ENCODE results near the gene AADAC. TPM values are rescaled to one million over a fixed set of nuclear protein-coding genes. Genes with fewer than 3 reads are reported as not detected.
"Not testable (repeated sequence)": the region's sequence is repeated elsewhere in the genome, so short reads cannot be mapped to it uniquely, and the experiment has no call there.

Gene AADAC
- total and polyA plus RNA-seq, 7 donors, result not detected

DNA sequence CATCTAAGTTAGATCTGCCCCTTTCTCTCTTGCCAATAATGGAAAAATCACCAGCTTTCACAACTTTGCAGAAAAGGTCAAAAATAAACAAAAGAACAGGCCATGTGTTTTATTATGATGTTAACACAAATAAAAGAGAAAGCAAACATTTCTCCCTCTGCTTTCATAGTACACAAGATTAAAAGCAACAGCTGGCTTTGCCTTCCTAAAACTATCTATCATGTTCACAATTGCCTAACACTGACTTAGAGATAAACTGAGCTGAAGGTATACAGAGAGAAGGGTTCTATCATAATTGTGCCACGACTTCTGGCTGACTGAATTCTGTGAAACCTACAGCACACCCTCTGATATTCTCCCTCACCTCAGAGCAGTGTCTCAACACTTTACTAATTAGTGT lies 29.4 kb downstream of the AADAC start:
- Histone ChIP-seq H3K4me1 (no peaks in the 10 kb centered on the region), H3K36me3 (no peaks in the 10 kb centered on the region), H3K9me3 (no peaks in the 10 kb centered on the region), H3K27me3 (no peaks in the 10 kb centered on the region), H3K4me3 (no peak overlapping the region), H3K27ac (no peak overlapping the region)
- no peak for DNase-seq
- TF ChIP-seq EP300 (IDR thresholded peaks at IDR 0.05) (no peak), POLR2A (IDR thresholded peaks at IDR 0.05) (no peak), POLR2AphosphoS5 (IDR thresholded peaks at IDR 0.05) (no peak)
- TF ChIP-seq, protein P1, sequence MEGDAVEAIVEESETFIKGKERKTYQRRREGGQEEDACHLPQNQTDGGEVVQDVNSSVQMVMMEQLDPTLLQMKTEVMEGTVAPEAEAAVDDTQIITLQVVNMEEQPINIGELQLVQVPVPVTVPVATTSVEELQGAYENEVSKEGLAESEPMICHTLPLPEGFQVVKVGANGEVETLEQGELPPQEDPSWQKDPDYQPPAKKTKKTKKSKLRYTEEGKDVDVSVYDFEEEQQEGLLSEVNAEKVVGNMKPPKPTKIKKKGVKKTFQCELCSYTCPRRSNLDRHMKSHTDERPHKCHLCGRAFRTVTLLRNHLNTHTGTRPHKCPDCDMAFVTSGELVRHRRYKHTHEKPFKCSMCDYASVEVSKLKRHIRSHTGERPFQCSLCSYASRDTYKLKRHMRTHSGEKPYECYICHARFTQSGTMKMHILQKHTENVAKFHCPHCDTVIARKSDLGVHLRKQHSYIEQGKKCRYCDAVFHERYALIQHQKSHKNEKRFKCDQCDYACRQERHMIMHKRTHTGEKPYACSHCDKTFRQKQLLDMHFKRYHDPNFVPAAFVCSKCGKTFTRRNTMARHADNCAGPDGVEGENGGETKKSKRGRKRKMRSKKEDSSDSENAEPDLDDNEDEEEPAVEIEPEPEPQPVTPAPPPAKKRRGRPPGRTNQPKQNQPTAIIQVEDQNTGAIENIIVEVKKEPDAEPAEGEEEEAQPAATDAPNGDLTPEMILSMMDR (IDR thresholded peaks at IDR 0.05), result no peak
- 3 to 27% methylated on average over 1 of the region's 1 CpG for WGBS, 2 donors
- intact Hi-C loops (cut with DNase I), result no loop called here

DNA sequence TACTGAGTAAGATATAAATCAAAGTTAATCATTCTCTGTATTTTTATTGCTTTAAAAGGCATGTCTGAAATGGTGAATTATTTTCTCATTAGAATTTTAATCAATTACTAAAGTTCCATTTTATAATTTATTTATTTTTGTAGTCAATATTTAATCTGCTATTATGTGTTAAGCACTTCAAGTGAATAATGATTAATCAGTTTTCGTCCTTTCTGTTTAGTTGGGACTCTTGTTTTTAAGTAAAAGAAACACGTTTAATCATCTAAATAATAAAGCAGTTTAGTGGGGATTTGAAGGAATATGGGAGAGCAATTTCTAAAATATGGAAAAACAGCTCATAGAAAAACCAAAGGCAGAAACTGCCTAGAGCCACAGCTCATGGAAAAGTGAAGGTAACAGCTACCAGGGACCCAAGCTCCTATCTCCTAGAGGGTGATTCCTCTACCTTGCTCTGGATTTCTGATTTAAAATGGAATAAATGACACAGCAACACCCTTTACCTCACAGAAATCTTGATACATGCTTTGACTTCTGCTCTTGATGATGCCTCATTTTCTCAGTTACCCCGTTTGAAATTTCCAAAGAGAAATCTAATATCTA lies 31.5 kb downstream of the AADAC start:
- intact Hi-C loops (cut with DNase I), result no loop called here
- no peak for DNase-seq
- 66 to 74% methylated on average over 3 of the region's 3 CpGs for WGBS, 2 donors

DNA sequence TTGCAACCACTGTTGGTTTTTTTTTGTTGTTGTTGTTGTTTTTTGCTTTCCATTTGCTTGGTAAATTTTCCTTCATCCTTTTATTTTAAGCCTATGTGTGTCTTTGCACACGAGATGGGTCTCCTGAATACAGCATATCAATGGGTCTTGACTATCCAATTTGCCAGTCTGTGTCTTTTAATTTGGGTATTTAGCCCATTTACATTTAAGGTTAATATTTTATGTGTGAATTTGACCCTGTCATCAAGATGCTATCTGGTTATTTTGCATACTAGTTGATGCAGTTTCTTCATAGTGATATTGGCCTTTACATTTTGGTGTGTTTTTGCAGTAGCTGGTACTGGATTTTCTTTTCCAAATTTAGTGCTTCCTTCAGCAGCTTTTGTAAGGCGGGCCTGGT lies 36.1 kb downstream of the AADAC start:
- DNase-seq; H3K36me3 ChIP-seq; H3K9me3 ChIP-seq; intact Hi-C loops (cut with DNase I); H3K4me1 ChIP-seq; H3K4me3 ChIP-seq; H3K27me3 ChIP-seq; H3K27ac ChIP-seq: not testable (repeated sequence)
- 93 to 94% methylated on average over 2 of the region's 2 CpGs for WGBS, 2 donors

More for the DNA sequence above, 31.5 kb downstream of the AADAC start:
- TF ChIP-seq, protein P1 (IDR thresholded peaks at IDR 0.05), result no peak
- no peak for TF ChIP-seq POLR2A (IDR thresholded peaks at IDR 0.05)
- no peak for TF ChIP-seq POLR2AphosphoS5 (IDR thresholded peaks at IDR 0.05)
- TF ChIP-seq EP300 (IDR thresholded peaks at IDR 0.05), result no peak
- Histone ChIP-seq H3K4me3 (no peak overlapping the region), H3K4me1 (no peaks in the 10 kb centered on the region), H3K9me3 (no peaks in the 10 kb centered on the region), H3K27ac (no peak overlapping the region), H3K27me3 (no peaks in the 10 kb centered on the region), H3K36me3 (no peaks in the 10 kb centered on the region)

DNA sequence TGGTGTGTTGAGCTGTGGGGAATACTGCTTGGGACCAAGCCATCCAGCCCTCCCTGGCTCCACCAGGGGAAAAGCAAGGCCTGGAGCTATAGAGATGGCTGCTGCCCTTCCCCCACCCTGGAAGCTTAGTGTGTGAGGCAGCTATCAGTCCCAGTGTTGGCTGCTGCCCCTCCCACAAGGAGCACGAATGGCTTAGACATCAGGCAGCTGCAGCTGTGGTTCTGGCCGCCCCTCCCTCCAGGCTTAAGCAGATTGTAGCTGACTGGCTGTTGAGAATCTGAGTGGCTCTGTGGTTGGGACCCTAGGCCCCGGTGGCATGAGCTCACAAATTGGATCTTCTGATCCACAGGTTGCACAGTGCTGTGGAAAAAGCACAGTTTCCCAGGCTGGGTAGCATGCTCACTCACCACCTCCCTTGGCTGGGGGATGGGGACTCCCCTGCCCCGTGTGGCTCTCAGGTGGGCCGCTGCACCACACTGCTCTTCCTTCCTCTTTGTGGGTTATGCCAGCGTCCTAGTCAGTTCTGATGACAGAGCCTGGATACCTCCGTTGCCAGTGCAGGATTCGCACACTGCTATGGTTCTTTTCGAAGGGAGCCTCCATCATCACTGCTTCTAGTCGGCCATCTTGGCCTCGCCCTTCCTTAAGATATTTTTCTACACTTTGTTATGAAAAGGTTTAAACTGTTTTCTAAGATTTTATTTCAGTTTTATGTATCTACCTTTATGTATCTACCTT lies 38.3 kb downstream of the AADAC start:
- H3K4me1 ChIP-seq, result no peaks in the 10 kb centered on the region
- no peak overlapping the region for H3K27ac ChIP-seq
- H3K36me3 ChIP-seq, result no peaks in the 10 kb centered on the region
- TF ChIP-seq EP300 (IDR thresholded peaks at IDR 0.05) (no peak), POLR2AphosphoS5 (IDR thresholded peaks at IDR 0.05) (no peak)
- TF ChIP-seq, protein P1 (IDR thresholded peaks at IDR 0.05), result no peak
- DNase-seq, result no peak
- intact Hi-C loops (cut with DNase I), result no loop called here
- H3K4me3 ChIP-seq, result no peak overlapping the region
- WGBS, 2 donors, result 67 to 91% methylated on average over 11 of the region's 11 CpGs
- no peaks in the 10 kb centered on the region for H3K9me3 ChIP-seq
- H3K27me3 ChIP-seq, result no peaks in the 10 kb centered on the region

DNA sequence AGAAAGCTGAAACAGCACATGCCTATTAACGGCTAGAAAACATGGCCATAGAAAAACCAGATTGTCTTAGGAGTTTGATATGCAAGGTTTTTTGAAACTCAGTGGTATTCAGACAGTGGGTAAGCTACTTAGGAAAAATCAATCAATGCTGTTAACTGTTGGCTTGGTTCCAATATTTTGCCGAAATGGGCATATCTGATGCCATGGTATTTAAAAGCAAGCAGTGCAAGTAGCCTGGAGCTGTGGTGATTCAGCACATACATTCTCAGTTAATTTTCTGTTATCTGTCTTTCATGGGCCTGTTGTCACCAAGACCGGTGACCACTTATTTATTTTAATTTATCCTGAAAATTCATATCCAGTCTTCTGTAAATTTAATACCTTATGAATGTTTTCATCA lies 42.2 kb downstream of the AADAC start:
- TF ChIP-seq EP300 (IDR thresholded peaks at IDR 0.05), result no peak
- TF ChIP-seq, protein P1 (IDR thresholded peaks at IDR 0.05), result no peak
- TF ChIP-seq POLR2AphosphoS5 (IDR thresholded peaks at IDR 0.05), result no peak
- no peak for TF ChIP-seq POLR2A (IDR thresholded peaks at IDR 0.05)
- Histone ChIP-seq H3K27me3 (no peaks in the 10 kb centered on the region), H3K4me1 (peaks cover 0 to 22% (median 12%) of the 10 kb centered on the region in 4 donors), H3K27ac (no peak overlapping the region), H3K9me3 (no peaks in the 10 kb centered on the region), H3K4me3 (no peak overlapping the region), H3K36me3 (no peaks in the 10 kb centered on the region)
- intact Hi-C loops (cut with DNase I), result no loop called here
- DNase-seq, result no peak
- WGBS, 2 donors, result 95 to 97% methylated on average over 3 of the region's 3 CpGs
